Spleen (tissue), 11 donors: ENCODE results near the gene SYNE2. TPM values are rescaled to one million over a fixed set of nuclear protein-coding genes. Genes with fewer than 3 reads are reported as not detected.

Experiments used
- DNase-seq: peaks from one replicate; pipeline ENCODE4 v3.0.0-alpha.2; 2020
- H3K27ac ChIP-seq, 8 donors: fragments of 200-600 bp; sonication (generic) in 7 of 8; 1 replicate in 4 of 8; 2 replicates in 4 of 8; pipeline versions ENCODE4 v1.5.0 to v1.8.0; 2016 to 2021; ENCODE audit warnings: inconsistent platforms in 4 of 8, mild to moderate bottlenecking in 4 of 8, moderate library complexity in 1 of 8
- H3K27me3 ChIP-seq, 7 donors: fragments of 200-600 bp; sonication (generic) in 6 of 7; replicated peaks in 1 of 7; 1 replicate in 4 of 7; 2 replicates in 3 of 7; pipeline versions ENCODE4 v1.5.0 to v1.8.0; 2016 to 2021; ENCODE audit warnings: inconsistent platforms in 3 of 7, mild to moderate bottlenecking in 1 of 7
- H3K36me3 ChIP-seq, 6 donors: fragments of 200-600 bp; sonication (generic) in 5 of 6; 1 replicate in 4 of 6; 2 replicates in 2 of 6; pipeline versions ENCODE4 v1.5.0 to v1.8.0; 2016 to 2021; ENCODE audit warnings: inconsistent platforms in 2 of 6
- H3K4me1 ChIP-seq, 6 donors: fragments of 200-600 bp; sonication (generic) in 5 of 6; 1 replicate in 3 of 6; 2 replicates in 3 of 6; pipeline versions ENCODE4 v1.5.0 to v1.8.0; 2016 to 2021; ENCODE audit warnings: inconsistent platforms in 3 of 6
- H3K4me3 ChIP-seq, 8 donors: fragments of 200-600 bp; sonication (generic) in 7 of 8; 1 replicate in 4 of 8; 2 replicates in 4 of 8; pipeline versions ENCODE4 v1.5.0 to v1.8.0; 2016 to 2021; ENCODE audit warnings: inconsistent platforms in 4 of 8, mild to moderate bottlenecking in 4 of 8, moderate library complexity in 2 of 8
- H3K9me3 ChIP-seq, 8 donors: fragments of 200-600 bp; sonication (generic) in 7 of 8; 1 replicate in 4 of 8; 2 replicates in 4 of 8; pipeline versions ENCODE4 v1.5.0 to v1.8.0; 2016 to 2021; ENCODE audit warnings: inconsistent platforms in 4 of 8
- POLR2A ChIP-seq, 3 donors: fragments of 450-650 bp; IDR thresholded peaks; one replicate each; pipeline ENCODE4 v1.5.1; 2017; ENCODE audit warnings: antibody characterized with exemption in 3 of 3, mild to moderate bottlenecking in 1 of 3
- POLR2AphosphoS5 ChIP-seq, 3 donors: sonication (generic); formaldehyde crosslinking; IDR thresholded peaks; one replicate each; pipeline ENCODE4 v1.5.1; 2017; ENCODE audit warnings: antibody characterized with exemption in 3 of 3
- whole genome bisulfite sequencing, 5 donors: extraction: QIAGEN DNeasy Blood & Tissue Kit in 3 of 5; methylation state at CpG; one replicate each; pipeline versions ENCODE4 v1.1.5 to v1.1.7; 2013 to 2018; 5-methylcytosine and 5-hydroxymethylcytosine counted together
- intact Hi-C: fragments of 100-400 bp; cut with DNase I; formaldehyde crosslinking; loops from one replicate; pipeline ENCODE4 v1.15.0; 2023; ENCODE audit warnings: low total_unique reads
- polyA plus RNA-seq, 3 donors: library from polyadenylated mRNA; stranded (reverse); fragments of 200-250 nt; gene quantifications; one replicate each; pipeline ENCODE4 v1.2.1, GENCODE V29; 2013
- total RNA-seq, 7 donors: library from RNA; depleted of rRNA in 3 of 7; stranded (reverse); fragments of >200 nt in 3 of 7; fragmentation: NEBNext Ultra II Directional in 4 of 7; extraction: Animal tissue kit (Norgen Biotek cat#: 25700) in 4 of 7; gene quantifications; one replicate each; pipeline versions ENCODE4 v1.1.0 to v1.2.1, GENCODE V29; 2016 to 2021
- TF ChIP-seq, protein P1 (sequence below), 11 experiments: fragments of 200-600 bp in 7 of 11; fragments of 450-650 bp in 4 of 11; sonication (generic) in 4 of 11; IDR thresholded peaks in 8 of 11; conservative IDR thresholded peaks in 3 of 11; 1 replicate in 7 of 11; 2 replicates in 4 of 11; pipeline versions ENCODE4 v1.4.0 to v1.8.0; 2016 to 2021; ENCODE audit warnings: antibody characterized with exemption in 11 of 11, inconsistent platforms in 4 of 11, mild to moderate bottlenecking in 1 of 11
- donor health status: healthy with polysubstance abuse.
- donor health status: DM: no; HTN: no; CAD: no; lungs with moderate emphysema.
- donor health status: DM: no; HTN: no; CAD: no.
- donor health status: Bipolar disorder and iron deficiency.
- donor health status: healthy.
- donor health status: DM: no; HTN: no; CAD: no.
- donor health status: DM: yes; HTN: yes; CAD: no.

SYNE2 gene
- total and polyA plus RNA-seq, 10 donors: 16.0 to 173 (median 147) TPM

DNA sequence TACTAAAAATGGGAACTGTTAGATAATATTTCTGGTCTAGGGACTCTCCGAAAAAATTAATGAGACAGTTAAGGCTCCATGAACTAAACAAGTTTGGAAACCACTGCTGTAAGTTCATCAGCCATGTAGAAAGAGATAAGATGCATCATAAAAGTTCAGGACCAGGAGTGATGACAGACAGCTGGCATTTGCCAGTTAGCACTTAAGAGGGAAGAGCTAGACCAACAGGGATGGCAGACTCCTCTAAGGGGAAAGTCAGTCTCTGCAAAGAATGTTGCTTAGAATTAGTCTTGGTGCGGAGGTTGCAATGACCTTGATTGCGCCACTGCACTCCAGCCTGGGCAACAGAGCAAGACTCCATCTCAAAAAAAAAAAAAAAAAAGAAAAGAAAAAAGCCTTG is 129.4 kb downstream of the SYNE2 start:
- H3K9me3 ChIP-seq: no peaks in the 10 kb centered on the region
- H3K36me3 ChIP-seq: peaks cover 0 to 83% (median 24%) of the 10 kb centered on the region in 6 donors
- no peaks in the 10 kb centered on the region for H3K4me1 ChIP-seq
- TF ChIP-seq POLR2A (IDR thresholded peaks at IDR 0.05): no peak
- TF ChIP-seq POLR2AphosphoS5 (IDR thresholded peaks at IDR 0.05): no peak
- TF ChIP-seq, protein P1, sequence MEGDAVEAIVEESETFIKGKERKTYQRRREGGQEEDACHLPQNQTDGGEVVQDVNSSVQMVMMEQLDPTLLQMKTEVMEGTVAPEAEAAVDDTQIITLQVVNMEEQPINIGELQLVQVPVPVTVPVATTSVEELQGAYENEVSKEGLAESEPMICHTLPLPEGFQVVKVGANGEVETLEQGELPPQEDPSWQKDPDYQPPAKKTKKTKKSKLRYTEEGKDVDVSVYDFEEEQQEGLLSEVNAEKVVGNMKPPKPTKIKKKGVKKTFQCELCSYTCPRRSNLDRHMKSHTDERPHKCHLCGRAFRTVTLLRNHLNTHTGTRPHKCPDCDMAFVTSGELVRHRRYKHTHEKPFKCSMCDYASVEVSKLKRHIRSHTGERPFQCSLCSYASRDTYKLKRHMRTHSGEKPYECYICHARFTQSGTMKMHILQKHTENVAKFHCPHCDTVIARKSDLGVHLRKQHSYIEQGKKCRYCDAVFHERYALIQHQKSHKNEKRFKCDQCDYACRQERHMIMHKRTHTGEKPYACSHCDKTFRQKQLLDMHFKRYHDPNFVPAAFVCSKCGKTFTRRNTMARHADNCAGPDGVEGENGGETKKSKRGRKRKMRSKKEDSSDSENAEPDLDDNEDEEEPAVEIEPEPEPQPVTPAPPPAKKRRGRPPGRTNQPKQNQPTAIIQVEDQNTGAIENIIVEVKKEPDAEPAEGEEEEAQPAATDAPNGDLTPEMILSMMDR (IDR thresholded peaks at IDR 0.05 in 8 of 11, conservative IDR thresholded peaks at IDR 0.05 in 3 of 11): no peak
- 92 to 97% (median 95%) methylated on average over 3 of the region's 3 CpGs for WGBS, 5 donors
- H3K27ac ChIP-seq: no peak overlapping the region
- no peak for DNase-seq
- intact Hi-C loops: no loop called here
- no peak overlapping the region for H3K4me3 ChIP-seq
- H3K27me3 ChIP-seq: no peaks in the 10 kb centered on the region

DNA sequence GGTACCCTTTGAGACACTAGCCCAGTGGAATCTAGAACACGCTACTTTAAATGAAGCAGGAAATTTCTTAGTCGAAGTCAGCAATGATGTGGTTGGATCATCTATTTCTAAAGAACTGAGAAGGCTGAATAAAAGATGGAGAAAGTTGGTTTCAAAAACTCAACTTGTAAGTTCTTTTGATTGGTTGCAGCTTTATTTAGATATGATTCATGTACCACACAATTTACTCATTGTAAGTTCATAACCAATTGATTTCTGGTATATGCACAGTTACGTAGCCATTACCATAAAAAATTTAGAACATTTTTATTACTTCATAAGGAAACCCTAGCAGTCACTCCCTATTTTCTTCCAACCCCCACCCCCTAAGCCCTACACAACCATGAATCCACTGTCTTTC is 129.8 kb downstream of the SYNE2 start:
- intact Hi-C loops: no loop called here
- Histone ChIP-seq H3K9me3 (no peaks in the 10 kb centered on the region), H3K4me1 (no peaks in the 10 kb centered on the region), H3K27ac (no peak overlapping the region), H3K27me3 (no peaks in the 10 kb centered on the region), H3K36me3 (peaks cover 0 to 81% (median 21%) of the 10 kb centered on the region in 6 donors), H3K4me3 (no peak overlapping the region)
- 89 to 96% (median 90%) methylated on average over 3 of the region's 3 CpGs for WGBS, 5 donors
- DNase-seq: no peak
- TF ChIP-seq POLR2A (IDR thresholded peaks at IDR 0.05) (no peak), POLR2AphosphoS5 (IDR thresholded peaks at IDR 0.05) (no peak)
- TF ChIP-seq, protein P1 (IDR thresholded peaks at IDR 0.05 in 8 of 11, conservative IDR thresholded peaks at IDR 0.05 in 3 of 11): no peak

GRCh38 chr14:63986789-63987533 is 134.2 kb downstream of the SYNE2 start:
- peaks cover 0 to 7% (median 0%) of the 10 kb centered on the region in 6 donors for H3K4me1 ChIP-seq
- DNase-seq: no peak
- WGBS, 5 donors: 92 to 97% (median 95%) methylated on average over 15 of the region's 15 CpGs
- H3K9me3 ChIP-seq: no peaks in the 10 kb centered on the region
- H3K27me3 ChIP-seq: no peaks in the 10 kb centered on the region
- H3K27ac ChIP-seq: no peak overlapping the region
- no peak overlapping the region for H3K4me3 ChIP-seq
- H3K36me3 ChIP-seq: peaks cover 0 to 71% (median 14%) of the 10 kb centered on the region in 6 donors
- TF ChIP-seq, protein P1 (IDR thresholded peaks at IDR 0.05 in 8 of 11, conservative IDR thresholded peaks at IDR 0.05 in 3 of 11): no peak
- no peak for TF ChIP-seq POLR2A (IDR thresholded peaks at IDR 0.05)
- TF ChIP-seq POLR2AphosphoS5 (IDR thresholded peaks at IDR 0.05): no peak
- intact Hi-C loops: no loop called here

DNA sequence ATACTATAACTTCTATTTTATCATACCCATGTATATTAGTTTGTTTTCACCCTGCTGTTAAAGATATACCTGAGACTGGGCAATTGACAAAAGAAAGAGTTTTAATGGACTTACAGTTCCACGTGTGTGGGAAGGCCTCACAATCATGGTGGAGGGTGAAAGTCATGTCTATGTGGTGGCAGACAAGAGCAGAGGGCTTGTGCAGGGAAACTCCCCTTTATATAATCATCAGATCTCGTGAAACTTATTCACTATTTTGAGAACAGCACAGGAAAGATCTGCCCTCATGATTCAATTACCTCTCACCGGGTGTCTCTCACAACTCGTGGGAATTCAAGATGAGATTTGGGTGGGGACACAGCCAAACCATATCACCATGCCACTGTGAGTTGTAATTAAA is 135.8 kb downstream of the SYNE2 start:
- intact Hi-C loops: no loop called here
- no peaks in the 10 kb centered on the region for H3K9me3 ChIP-seq
- H3K4me1 ChIP-seq: peaks cover 0 to 8% (median 0%) of the 10 kb centered on the region in 6 donors
- no peak overlapping the region for H3K4me3 ChIP-seq
- peaks cover 0 to 74% (median 20%) of the 10 kb centered on the region in 6 donors for H3K36me3 ChIP-seq
- no peak for DNase-seq
- TF ChIP-seq POLR2AphosphoS5 (IDR thresholded peaks at IDR 0.05): no peak
- TF ChIP-seq, protein P1 (IDR thresholded peaks at IDR 0.05 in 8 of 11, conservative IDR thresholded peaks at IDR 0.05 in 3 of 11): no peak
- TF ChIP-seq POLR2A (IDR thresholded peaks at IDR 0.05): no peak
- WGBS, 5 donors: 80 to 89% (median 84%) methylated on average over 4 of the region's 4 CpGs
- no peaks in the 10 kb centered on the region for H3K27me3 ChIP-seq
- no peak overlapping the region for H3K27ac ChIP-seq
